NCI-H2171 treated with DMSO at 0.1 percent for 48 hours (cell line): ENCODE data around the gene ZNRF3.
"Not testable (repeated sequence)": the region's sequence is repeated elsewhere in the genome, so short reads cannot be mapped to it uniquely, and the experiment has no call there.

ENCODE experiments used
- DNase-seq: peaks from one replicate; lab custom pipeline; 2025; lab: John Stamatoyannopoulos, UW

Gene ZNRF3

GRCh38 chr22:28907311-28908008 is 24.1 kb downstream of the ZNRF3 start:
- DNase-seq = peak; percentile 37

- DNase-seq = not testable (repeated sequence)
Observed at GRCh38 chr22:28908810-28909209, 25.4 kb downstream of the ZNRF3 start.

- DNase-seq = no peak
Observed at GRCh38 chr22:28909375-28909774, 26.0 kb downstream of the ZNRF3 start.

GRCh38 chr22:28910569-28911303 is 27.4 kb downstream of the ZNRF3 start:
- no peak for DNase-seq

GRCh38 chr22:28911304-28911690 is 27.9 kb downstream of the ZNRF3 start:
- DNase-seq = no peak

GRCh38 chr22:28911777-28912669 is 28.7 kb downstream of the ZNRF3 start:
- DNase-seq = no peak

- no peak for DNase-seq
Observed at GRCh38 chr22:28914201-28914600, 30.8 kb downstream of the ZNRF3 start.

GRCh38 chr22:28915969-28916368 is 32.6 kb downstream of the ZNRF3 start:
- DNase-seq = no peak

- peak; percentile 80 for DNase-seq
Observed at GRCh38 chr22:28917747-28918549, 34.6 kb downstream of the ZNRF3 start.

GRCh38 chr22:28918550-28919271 is 35.3 kb downstream of the ZNRF3 start:
- no peak for DNase-seq

- DNase-seq = peak; percentile 24
Observed at GRCh38 chr22:28920757-28921584, 37.6 kb downstream of the ZNRF3 start.

- no peak for DNase-seq
Observed at GRCh38 chr22:28921585-28921879, 38.2 kb downstream of the ZNRF3 start.

GRCh38 chr22:28922540-28923244 is 39.3 kb downstream of the ZNRF3 start:
- DNase-seq = peak; percentile 49

- peak; percentile 94 for DNase-seq
Observed at GRCh38 chr22:28923826-28924732, 40.7 kb downstream of the ZNRF3 start.

- DNase-seq = no peak
Observed at GRCh38 chr22:28925916-28926315, 42.5 kb downstream of the ZNRF3 start.

GRCh38 chr22:28927630-28928029 is 44.3 kb downstream of the ZNRF3 start:
- DNase-seq = no peak

GRCh38 chr22:28929197-28929596 is 45.8 kb downstream of the ZNRF3 start:
- no peak for DNase-seq

GRCh38 chr22:28930357-28931007 is 47.1 kb downstream of the ZNRF3 start:
- no peak for DNase-seq
